ENCODE results near the gene GNLY. TPM values are rescaled to one million over a fixed set of nuclear protein-coding genes. Genes with fewer than 3 reads are reported as not detected.
A peak's percentile ranks its signal among the peaks of the same experiment; 100 is the strongest.

Gene GNLY
- total and polyA plus RNA-seq, 2 of the 4 experiments (the other 2 are of a cell fraction), result not detected

- Histone ChIP-seq H2AK5ac (ENCODE audit: low read depth, low read length) (no peak overlapping the region), H2BK5ac (ENCODE audit: low read depth, low read length, poor library complexity, severe bottlenecking) (no peak overlapping the region), H3K4ac (ENCODE audit: low read depth, low read length) (no peak overlapping the region), H2AK9ac (replicated peaks; ENCODE audit: low read depth, low read length, poor library complexity) (no peak overlapping the region), H4K5ac (ENCODE audit: low read depth, low read length) (no peak overlapping the region), H3K18ac (ENCODE audit: low read depth, low read length) (no peak overlapping the region), H4K20me1 (ENCODE audit: insufficient read depth, low read length) (peaks cover 8% of the 10 kb centered on the region), H3K4me2 (ENCODE audit: low read depth, low read length) (no peak overlapping the region), H3K56ac (ENCODE audit: extremely low read depth, insufficient read depth, low read length) (no peak overlapping the region), H2BK20ac (ENCODE audit: low read depth, low read length) (no peak overlapping the region; the same call in 1 of the 2 replicates), H3K23ac (ENCODE audit: low read depth, low read length) (no peak overlapping the region), H3K27ac (ENCODE audit: insufficient read depth, low read length) (no peak overlapping the region), H3K9me3 (ENCODE audit: control insufficient read depth, insufficient read depth, low read length) (no peaks in the 10 kb centered on the region), H2BK15ac (ENCODE audit: low read depth, low read length) (no peak overlapping the region), H2AFZ (replicated peaks; ENCODE audit: low read length, poor library complexity) (no peak overlapping the region), H4K8ac (ENCODE audit: low read depth in 2 of 2, low read length in 2 of 2) (no peak overlapping the region), H3K4me3 (ENCODE audit: insufficient read depth, low read depth, low read length) (no peak overlapping the region), H3K79me1 (ENCODE audit: low read depth in 1 of 2, low read length in 2 of 2) (no peaks in the 10 kb centered on the region), H3K14ac (replicated peaks; ENCODE audit: low read depth, low read length) (0 out of 2 replicates have a peak overlapping the region, but pooled peaks have one; percentile 14), H3K36me3 (ENCODE audit: control insufficient read depth, insufficient read depth, low read length) (no peaks in the 10 kb centered on the region), H2BK120ac (ENCODE audit: low read depth, low read length) (0 out of 2 replicates have a peak overlapping the region, but pooled peaks have one; percentile 26), H3K27me3 (ENCODE audit: control insufficient read depth, insufficient read depth, low read length) (no peaks in the 10 kb centered on the region), H4K91ac (ENCODE audit: insufficient read depth, low read depth, low read length) (no peak overlapping the region; the same call in 1 of the 2 replicates), H3K9me1 (ENCODE audit: insufficient read depth, low read length) (peaks cover 25% of the 10 kb centered on the region), H3K4me1 (ENCODE audit: control insufficient read depth, insufficient read depth, low read length) (peaks cover 41% of the 10 kb centered on the region), H3K9ac (ENCODE audit: low read depth, low read length) (no peak overlapping the region)
- DNase-seq (no peak), ATAC-seq (ENCODE audit: low read depth) (no peak)
- 88% methylated on average over 1 of the region's 4 CpGs; no CpG with 5 or more reads in 1 of the 2 experiments for WGBS, 2 experiments (ENCODE audit: extremely low coverage in 2 of 2, insufficient read length in 1 of 2)
- intact Hi-C loops (cut with micrococcal nuclease), result no loop called here
- no peak for TF ChIP-seq RFX5 (IDR thresholded peaks at IDR 0.05; ENCODE audit: low read depth, low read length)
- no peak for TF ChIP-seq BHLHE40 (IDR thresholded peaks at IDR 0.05; ENCODE audit: low read depth, low read length)
- in situ Hi-C loops (cut with MboI; ENCODE audit: low sequenced_read_pairs), result no loop called here
- dilution Hi-C loops (cut with HindIII; ENCODE audit: low sequenced_read_pairs, unreplicated experiment), result no loop called here
- CTCF ChIA-PET, result interaction anchor here (1.0 to 1.3 kb wide), 3 partner anchors 10 to 63 kb away, joined by 3 to 6 read pairs (median 3); no protein-coding TSS in a partner anchor
- POLR2A ChIA-PET (ENCODE audit: unreplicated experiment), result no interaction called here
- BruUV-seq (replicated peaks), result no TSS peak
Observed at GRCh38 chr2:85740193-85740592, 46.0 kb downstream of the GNLY start.

All from IMR-90 (cell line).